NCI-H82 treated with DMSO at 0.1 percent for 48 hours (cell line): Measurements from ENCODE around the gene CAMTA1.
A peak's percentile ranks its signal among the peaks of the same experiment; 100 is the strongest.

Experiments used
- DNase-seq: peaks from one replicate; lab custom pipeline; 2025; ENCODE audit not compliant: unreplicated experiment; lab: John Stamatoyannopoulos, UW

The CAMTA1 gene

GRCh38 chr1:7632681-7633080 is 847.4 kb downstream of the CAMTA1 start:
- DNase-seq: no peak

GRCh38 chr1:7633506-7634245 is 848.4 kb downstream of the CAMTA1 start:
- no peak for DNase-seq

DNA sequence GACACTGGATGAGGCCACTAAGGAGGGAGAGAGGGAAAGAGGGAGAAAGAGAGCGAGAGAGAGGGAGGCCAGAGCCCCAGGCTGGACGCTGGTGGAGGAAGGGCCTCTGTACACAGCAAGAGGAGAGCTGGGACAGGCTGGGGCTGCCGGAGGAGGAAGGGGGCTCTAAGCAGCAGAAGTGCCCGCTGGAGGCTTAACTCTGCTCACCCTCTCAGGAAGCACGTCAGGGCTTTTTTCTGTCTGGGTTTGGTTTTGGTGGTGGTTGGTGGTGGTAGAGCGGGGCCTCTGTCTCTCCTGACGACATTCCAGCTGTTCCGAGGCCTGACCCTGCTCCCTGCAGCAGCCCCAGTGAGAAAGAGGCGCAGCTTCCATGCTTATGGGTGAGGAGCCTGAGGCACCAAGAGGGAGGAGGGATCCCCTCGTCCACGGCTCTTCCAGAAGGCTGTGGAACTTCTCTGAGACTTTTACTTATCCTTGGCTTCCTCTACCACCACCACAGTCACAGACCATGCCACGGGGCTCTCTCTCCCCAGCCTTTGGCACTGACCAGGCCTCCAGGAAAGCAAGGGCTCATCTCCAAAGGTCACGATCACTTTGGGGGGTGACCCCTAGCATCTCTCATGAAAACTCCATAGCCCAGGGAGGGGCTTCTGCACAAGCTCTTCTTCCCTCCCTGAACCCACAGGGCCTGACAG is 849.4 kb downstream of the CAMTA1 start:
- DNase-seq: no peak

GRCh38 chr1:7636795-7637526 is 851.7 kb downstream of the CAMTA1 start:
- no peak for DNase-seq

- DNase-seq: no peak
Measured at GRCh38 chr1:7638078-7638477, 852.8 kb downstream of the CAMTA1 start.

- no peak for DNase-seq
Measured at GRCh38 chr1:7639435-7640131, 854.3 kb downstream of the CAMTA1 start.

DNA sequence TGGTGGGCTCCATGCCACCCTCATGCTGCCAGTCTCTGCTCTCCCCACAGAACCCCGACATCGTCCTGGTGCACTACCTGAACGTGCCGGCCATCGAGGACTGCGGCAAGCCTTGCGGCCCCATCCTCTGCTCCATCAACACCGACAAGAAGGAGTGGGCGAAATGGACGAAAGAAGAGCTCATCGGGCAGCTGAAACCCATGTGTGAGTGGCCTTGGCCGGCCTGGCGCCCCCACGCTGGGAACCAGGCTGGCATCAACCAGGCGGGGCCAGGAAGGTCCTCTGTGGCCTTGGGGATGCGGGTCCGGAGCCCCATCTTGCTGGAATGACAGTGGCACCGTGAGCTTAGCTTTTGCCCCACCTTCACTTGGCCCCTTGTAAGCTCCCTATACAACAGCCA is 855.1 kb downstream of the CAMTA1 start:
- no peak for DNase-seq

DNA sequence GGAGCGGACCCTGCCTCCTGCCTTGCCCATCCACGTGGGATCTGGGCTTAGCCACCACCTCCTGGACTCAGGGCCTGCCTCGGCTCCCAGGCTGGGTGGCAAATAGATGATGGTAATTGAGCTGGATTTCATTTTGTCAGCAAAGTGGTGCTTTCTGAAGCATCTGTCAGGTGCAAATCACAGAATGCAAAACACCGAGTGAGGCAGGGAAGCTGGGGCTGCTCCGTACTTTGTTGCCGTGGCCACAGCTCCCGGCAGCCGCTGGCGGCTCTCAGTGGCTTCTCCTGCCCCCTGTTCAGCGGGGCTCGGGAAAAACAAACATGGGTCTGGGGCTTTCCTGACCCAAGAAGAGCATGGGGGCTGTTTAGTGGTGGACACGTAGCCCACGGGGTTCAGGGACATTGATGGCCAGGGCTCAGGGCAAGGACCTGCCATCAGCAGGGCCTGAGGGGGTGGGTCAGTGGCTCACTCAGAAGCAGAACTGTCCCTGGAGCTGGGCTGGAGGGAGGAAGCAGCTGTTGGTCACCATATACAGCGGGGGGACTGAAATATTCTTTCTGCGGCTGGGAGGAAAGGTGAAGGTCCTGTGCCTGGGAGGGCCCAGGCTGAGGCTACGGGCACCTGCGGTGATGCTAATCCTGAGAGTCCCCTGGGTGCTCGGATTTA is 855.8 kb downstream of the CAMTA1 start:
- DNase-seq: no peak

DNA sequence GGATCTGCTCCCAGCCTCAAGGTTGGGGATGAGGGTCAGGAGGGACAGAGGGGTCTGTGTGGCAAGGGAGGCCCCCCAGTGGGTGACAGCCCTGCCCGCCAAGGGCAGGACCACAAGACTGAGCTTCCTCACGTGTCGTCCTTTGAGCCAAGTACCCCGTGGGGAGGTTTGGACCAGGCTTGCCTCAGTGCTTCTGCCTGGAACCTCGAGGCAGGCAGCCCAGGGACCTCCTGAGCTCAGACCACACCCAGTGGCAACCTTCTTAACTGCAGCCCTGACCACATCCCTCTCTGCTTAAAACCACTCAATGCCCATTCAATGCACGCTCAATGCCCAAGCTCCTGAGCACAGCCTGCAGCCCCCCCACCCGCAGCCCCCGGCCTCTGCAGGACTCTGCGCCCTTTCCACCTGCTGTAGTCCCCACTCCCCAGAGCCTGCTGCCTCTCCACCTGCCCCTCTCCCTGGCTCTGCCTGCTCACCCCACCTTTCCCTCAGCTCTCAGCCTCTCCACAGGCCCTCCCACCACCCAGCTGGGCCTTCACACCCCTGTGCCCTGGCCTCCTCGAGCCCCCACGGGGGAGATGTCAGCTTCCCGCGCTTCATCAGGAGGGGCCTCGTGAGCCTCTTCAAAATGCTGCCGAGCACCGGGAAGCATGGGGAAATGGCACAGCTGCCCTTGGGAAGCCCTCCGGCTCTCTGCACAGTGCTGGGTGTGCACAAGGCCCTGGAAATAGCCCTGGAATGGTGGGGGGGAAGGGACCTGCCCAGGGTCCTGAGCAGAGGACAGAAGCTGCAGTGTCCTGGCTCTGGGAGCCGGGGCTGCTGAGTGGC is 856.5 kb downstream of the CAMTA1 start:
- no peak for DNase-seq

GRCh38 chr1:7642418-7642704 is 857.1 kb downstream of the CAMTA1 start:
- no peak for DNase-seq

DNA sequence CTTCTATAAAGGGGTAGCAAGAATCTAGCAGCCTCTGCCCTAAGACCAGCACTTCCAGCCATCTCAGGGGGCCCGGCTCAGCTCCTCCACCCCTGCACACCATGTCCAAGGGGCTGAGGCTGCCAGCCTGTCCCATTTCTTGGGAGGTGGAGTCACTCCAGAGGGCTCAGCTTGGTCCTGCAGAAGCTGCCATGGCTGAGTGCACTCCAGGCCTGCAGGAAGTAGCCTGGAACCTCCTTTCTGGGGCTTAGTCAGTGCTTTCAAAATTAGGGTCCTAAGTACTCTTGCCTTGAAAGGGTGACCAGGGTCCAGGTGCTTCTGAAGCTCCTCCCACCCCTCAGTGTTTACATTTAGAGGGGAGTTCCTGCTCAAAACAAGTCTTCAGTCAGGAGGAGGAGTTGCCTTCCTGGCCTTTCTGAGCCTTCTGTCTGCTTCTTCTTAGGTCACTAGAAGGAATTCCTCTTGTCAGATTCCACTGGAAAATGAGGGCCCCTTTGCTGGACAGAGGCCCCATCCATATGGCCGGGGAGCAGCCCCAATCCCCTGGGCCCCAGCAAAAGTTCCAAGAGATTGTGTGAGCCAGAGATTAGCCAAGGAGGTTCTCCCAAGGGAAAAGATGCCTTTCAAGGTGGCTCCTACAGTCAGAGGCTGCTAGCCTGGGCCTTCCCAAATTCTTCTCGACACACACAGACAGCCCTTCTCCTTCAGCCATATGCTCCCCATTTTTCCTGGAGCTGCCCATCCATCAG is 857.7 kb downstream of the CAMTA1 start:
- DNase-seq: peak; percentile 59

GRCh38 chr1:7643530-7643929 is 858.3 kb downstream of the CAMTA1 start:
- no peak for DNase-seq

DNA sequence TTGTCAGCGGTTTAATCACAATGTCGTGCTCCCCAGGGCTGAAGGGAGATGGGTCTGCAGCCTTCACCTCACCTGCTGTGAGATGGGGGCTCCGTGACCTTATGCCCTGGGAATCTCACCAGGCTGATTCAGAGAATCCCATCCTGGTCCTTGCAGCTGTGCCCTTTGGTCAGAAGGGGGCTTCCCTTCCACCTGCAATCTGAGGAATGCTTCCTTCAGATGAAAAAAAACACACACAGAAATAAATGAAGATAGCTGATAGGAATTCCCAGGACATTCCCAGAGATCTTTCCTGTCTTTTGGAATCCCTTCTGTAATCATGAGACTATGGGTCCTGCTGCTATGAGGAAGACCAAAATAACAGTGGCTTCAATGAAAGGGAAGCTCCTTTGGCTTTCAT is 858.8 kb downstream of the CAMTA1 start:
- DNase-seq: no peak

- DNase-seq: no peak
Measured at GRCh38 chr1:7644961-7645750, 859.9 kb downstream of the CAMTA1 start.

GRCh38 chr1:7645751-7646048 is 860.4 kb downstream of the CAMTA1 start:
- DNase-seq: no peak

DNA sequence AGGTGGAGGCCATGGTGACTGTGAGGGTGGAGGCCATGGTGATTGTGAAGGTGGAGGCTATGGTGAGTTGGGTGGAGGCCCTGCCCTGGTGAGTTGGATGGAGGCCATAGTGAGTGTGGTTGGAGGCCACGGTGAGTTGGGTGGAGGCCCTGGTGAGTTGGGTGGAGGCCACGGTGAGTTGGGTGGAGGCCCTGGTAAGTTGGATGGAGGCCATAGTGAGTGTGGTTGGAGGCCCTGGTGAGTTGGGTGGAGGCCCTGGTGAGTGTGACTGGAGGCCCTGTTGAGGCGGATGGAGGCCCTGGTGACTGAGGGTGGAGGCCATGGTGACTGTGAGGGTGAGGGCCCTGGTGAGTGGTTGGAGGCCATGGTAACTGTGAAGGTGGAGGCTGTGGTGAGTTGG is 860.9 kb downstream of the CAMTA1 start:
- no peak for DNase-seq

DNA sequence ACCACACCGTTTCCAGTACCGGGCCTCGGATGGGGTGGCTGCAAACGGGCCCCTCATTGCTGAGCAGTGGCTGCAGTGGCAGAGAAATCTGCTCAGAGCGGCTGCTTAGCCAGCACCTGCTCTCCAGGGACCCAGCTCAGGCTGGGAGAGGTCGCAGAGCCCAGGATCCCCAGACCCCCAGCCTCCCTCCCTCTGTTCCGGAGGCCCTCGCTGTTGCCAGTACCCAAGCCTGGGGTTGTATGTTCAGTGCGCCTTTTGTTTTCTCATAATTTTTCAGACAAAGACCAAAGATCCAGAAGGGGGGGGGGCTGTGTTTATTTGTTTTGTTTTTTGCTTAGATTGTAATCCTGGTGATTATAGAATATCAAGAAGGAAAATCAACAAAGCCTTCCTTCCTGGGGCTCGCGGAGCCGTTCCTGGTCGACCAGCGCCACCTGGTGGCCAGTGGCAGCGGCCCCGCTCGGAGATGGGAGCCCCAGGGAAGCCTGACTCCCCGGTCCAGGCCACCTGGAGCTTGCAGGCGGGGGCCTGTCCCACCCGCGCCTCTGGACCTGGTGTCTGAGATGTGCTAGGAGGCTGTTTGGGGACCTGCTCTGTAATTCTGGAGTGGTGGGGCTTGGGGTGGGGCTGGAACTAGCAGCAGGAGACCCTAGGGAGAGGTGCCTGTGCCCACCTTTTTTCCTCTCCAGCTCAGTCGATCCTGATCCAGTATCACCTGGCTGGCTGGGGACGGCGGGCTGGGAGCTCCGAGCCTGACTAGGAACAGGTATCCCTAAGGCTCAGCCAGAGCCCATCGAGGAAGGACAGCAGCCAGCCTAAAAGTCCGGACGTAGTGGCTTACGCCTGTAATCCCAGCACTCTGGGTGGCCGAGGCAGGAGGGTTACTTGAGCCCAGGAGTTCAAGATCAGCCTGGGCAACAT is 862.0 kb downstream of the CAMTA1 start:
- DNase-seq: peak; percentile 11
